WTC11 (cell line): Measurements from ENCODE around the gene SLIRP. TPM values are rescaled to one million over a fixed set of nuclear protein-coding genes. Genes with fewer than 3 reads are reported as not detected.

Experiments used
- ARID4B ChIP-seq: sonication (generic); formaldehyde crosslinking; IDR thresholded peaks from 2 replicates; pipeline ENCODE4 v1.8.0; 2023; ENCODE audit warnings: missing genetic modification reagents, mild to moderate bottlenecking, borderline replicate concordance
- ATF1 ChIP-seq: sonication (generic); formaldehyde crosslinking; IDR thresholded peaks from 2 replicates; pipeline ENCODE4 v1.8.1; 2023; ENCODE audit warnings: mild to moderate bottlenecking, moderate library complexity, missing genetic modification reagents
- CTCF ChIP-seq: fragments of 200-600 bp; IDR thresholded peaks from 2 replicates; pipeline ENCODE4 v1.8.0; 2022; ENCODE audit warnings: antibody characterized with exemption
- EMX1 ChIP-seq: fragments of 250-450 bp; sonication (Bioruptor Pico); IDR thresholded peaks from 2 replicates; pipeline ENCODE4 v1.8.0; 2021; ENCODE audit warnings: mild to moderate bottlenecking
- ESRRA ChIP-seq: sonication (generic); formaldehyde crosslinking; IDR thresholded peaks from 2 replicates; pipeline ENCODE4 v1.8.1; 2022; ENCODE audit warnings: mild to moderate bottlenecking, missing genetic modification reagents, borderline replicate concordance
- GTF2I ChIP-seq: fragments of 250-450 bp; sonication (Bioruptor Pico); conservative IDR thresholded peaks from 2 replicates; pipeline ENCODE4 v1.4.0; 2021; ENCODE audit warnings: mild to moderate bottlenecking
- IRF1 ChIP-seq: sonication (generic); formaldehyde crosslinking; IDR thresholded peaks from 2 replicates; pipeline ENCODE4 v1.8.0; 2023; ENCODE audit warnings: missing genetic modification reagents
- NR1H2 ChIP-seq: sonication (generic); formaldehyde crosslinking; IDR thresholded peaks from 2 replicates; pipeline ENCODE4 v1.9.0; 2021; ENCODE audit warnings: mild to moderate bottlenecking, moderate library complexity, missing genetic modification reagents
- PRDM15 ChIP-seq: sonication (generic); formaldehyde crosslinking; IDR thresholded peaks from 2 replicates; pipeline ENCODE4 v1.8.0; 2022; ENCODE audit warnings: missing genetic modification reagents
- PREB ChIP-seq: sonication (generic); formaldehyde crosslinking; IDR thresholded peaks from 2 replicates; pipeline ENCODE4 v1.8.1; 2022; ENCODE audit warnings: mild to moderate bottlenecking, missing genetic modification reagents, moderate library complexity, borderline replicate concordance
- RELA ChIP-seq: sonication (generic); formaldehyde crosslinking; IDR thresholded peaks from 2 replicates; pipeline ENCODE4 v1.8.1; 2022; ENCODE audit warnings: missing genetic modification reagents, mild to moderate bottlenecking, borderline replicate concordance
- RORB ChIP-seq: fragments of 250-450 bp; sonication (Bioruptor Pico); IDR thresholded peaks from 2 replicates; pipeline ENCODE4 v1.9.0; 2021; ENCODE audit warnings: mild to moderate bottlenecking
- SMAD3 ChIP-seq: sonication (generic); formaldehyde crosslinking; IDR thresholded peaks from 2 replicates; pipeline ENCODE4 v1.8.0; 2022; ENCODE audit warnings: missing genetic modification reagents, mild to moderate bottlenecking, borderline replicate concordance
- SOX15 ChIP-seq: fragments of 250-450 bp; sonication (Bioruptor Pico); IDR thresholded peaks from 2 replicates; pipeline ENCODE4 v1.9.0; 2021; ENCODE audit warnings: mild to moderate bottlenecking
- USF1 ChIP-seq: sonication (generic); formaldehyde crosslinking; IDR thresholded peaks from 2 replicates; pipeline ENCODE4 v1.8.0; 2022; ENCODE audit warnings: mild to moderate bottlenecking, missing genetic modification reagents
- USF2 ChIP-seq: sonication (generic); formaldehyde crosslinking; IDR thresholded peaks from 2 replicates; pipeline ENCODE4 v1.8.1; 2023; ENCODE audit warnings: mild to moderate bottlenecking, missing genetic modification reagents, moderate library complexity
- ZBTB43 ChIP-seq: sonication (generic); formaldehyde crosslinking; IDR thresholded peaks from 2 replicates; pipeline ENCODE4 v1.8.1; 2023; ENCODE audit warnings: mild to moderate bottlenecking, missing genetic modification reagents
- ZNF232 ChIP-seq: sonication (generic); formaldehyde crosslinking; IDR thresholded peaks from 2 replicates; pipeline ENCODE4 v1.8.0; 2022; ENCODE audit warnings: mild to moderate bottlenecking, missing genetic modification reagents
- ZSCAN18 ChIP-seq: fragments of 250-450 bp; sonication (Bioruptor Pico); IDR thresholded peaks from 2 replicates; pipeline ENCODE4 v2.1.2; 2022; ENCODE audit warnings: mild to moderate bottlenecking, moderate library complexity
- total RNA-seq: library from RNA; stranded (reverse); gene quantifications from 3 replicates; pipeline ENCODE4 v1.2.3, GENCODE V29; 2021

SLIRP gene
- total RNA-seq, 1 experiment from 2014 or later: 377 TPM

GRCh38 chr14:77760381-77761204 lies 52.7 kb downstream of the SLIRP start, which contains the start of gene SNW1 (continued):
- TF ChIP-seq CTCF (no peak), ZBTB43 (no peak; the same call in 1 of the 2 replicates), PRDM15 (CRISPR knock-in tag) (no peak), USF2 (no peak), NR1H2 (CRISPR knock-in tag) (no peak), USF1 (CRISPR knock-in tag) (no peak), ESRRA (CRISPR knock-in tag) (no peak), ARID4B (peak; percentile 52; the same call in 1 of the 2 replicates), GTF2I (CRISPR knock-in tag) (no peak), RELA (no peak), IRF1 (CRISPR knock-in tag) (no peak), ATF1 (no peak), SOX15 (CRISPR knock-in tag) (no peak), SMAD3 (no peak), ZSCAN18 (no peak), ZNF232 (CRISPR knock-in tag) (no peak), PREB (no peak), EMX1 (CRISPR knock-in tag) (no peak), RORB (CRISPR knock-in tag) (no peak)
